ENCODE data around the gene TDRD12. TPM values are rescaled to one million over a fixed set of nuclear protein-coding genes. Genes with fewer than 3 reads are reported as not detected.

The TDRD12 gene
- polyA plus RNA-seq, 1 donor (not counting 4 experiments of a cell fraction or from before 2014, with no cell fraction given), result 0.04 TPM

DNA sequence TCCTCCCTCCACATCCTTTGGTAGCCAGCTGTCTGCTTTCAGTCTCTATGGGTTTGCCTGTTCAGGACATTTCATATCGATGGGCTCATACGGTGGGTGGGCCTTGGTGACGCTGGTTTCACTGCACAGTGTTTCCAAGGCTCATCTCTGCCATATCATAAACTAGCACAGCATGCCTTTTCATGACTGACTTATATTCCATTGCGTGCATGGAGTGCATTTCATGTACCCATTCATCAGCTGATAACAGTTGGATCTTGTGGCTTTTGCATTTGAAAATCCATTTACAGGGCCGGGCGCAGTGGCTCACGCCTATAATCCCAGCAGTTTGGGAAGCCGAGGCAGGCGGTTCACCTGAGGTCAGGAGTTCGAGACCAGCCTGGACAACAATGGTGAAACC is 69.9 kb downstream of the TDRD12 start:
- no peak overlapping the region for H3K27ac ChIP-seq (ENCODE audit: control insufficient read depth, insufficient read depth, low read length)
- FAIRE-seq (no peak), DNase-seq (ENCODE audit: low read depth, low spot score) (no peak)
- no peak overlapping the region for H3K4me3 ChIP-seq (ENCODE audit: control insufficient read depth in 2 of 3, extremely low read depth in 1 of 3, insufficient read depth in 2 of 3, low read depth in 1 of 3, low read length in 3 of 3)
- no peaks in the 10 kb centered on the region for H3K27me3 ChIP-seq (ENCODE audit: control insufficient read depth, extremely low read depth, insufficient read depth, low read length)
- no peaks in the 10 kb centered on the region for H3K9me1 ChIP-seq (ENCODE audit: control insufficient read depth, extremely low read depth, insufficient read depth, low read length)
- H2AFZ ChIP-seq (ENCODE audit: control insufficient read depth, low read length), result no peak overlapping the region
- no peaks in the 10 kb centered on the region for H3K4me1 ChIP-seq (ENCODE audit: control insufficient read depth, extremely low read depth, insufficient read depth, low read length)
- TF ChIP-seq EZH2 (IDR thresholded peaks at IDR 0.05; ENCODE audit: low read length), result no peak
- TF ChIP-seq, protein P1, sequence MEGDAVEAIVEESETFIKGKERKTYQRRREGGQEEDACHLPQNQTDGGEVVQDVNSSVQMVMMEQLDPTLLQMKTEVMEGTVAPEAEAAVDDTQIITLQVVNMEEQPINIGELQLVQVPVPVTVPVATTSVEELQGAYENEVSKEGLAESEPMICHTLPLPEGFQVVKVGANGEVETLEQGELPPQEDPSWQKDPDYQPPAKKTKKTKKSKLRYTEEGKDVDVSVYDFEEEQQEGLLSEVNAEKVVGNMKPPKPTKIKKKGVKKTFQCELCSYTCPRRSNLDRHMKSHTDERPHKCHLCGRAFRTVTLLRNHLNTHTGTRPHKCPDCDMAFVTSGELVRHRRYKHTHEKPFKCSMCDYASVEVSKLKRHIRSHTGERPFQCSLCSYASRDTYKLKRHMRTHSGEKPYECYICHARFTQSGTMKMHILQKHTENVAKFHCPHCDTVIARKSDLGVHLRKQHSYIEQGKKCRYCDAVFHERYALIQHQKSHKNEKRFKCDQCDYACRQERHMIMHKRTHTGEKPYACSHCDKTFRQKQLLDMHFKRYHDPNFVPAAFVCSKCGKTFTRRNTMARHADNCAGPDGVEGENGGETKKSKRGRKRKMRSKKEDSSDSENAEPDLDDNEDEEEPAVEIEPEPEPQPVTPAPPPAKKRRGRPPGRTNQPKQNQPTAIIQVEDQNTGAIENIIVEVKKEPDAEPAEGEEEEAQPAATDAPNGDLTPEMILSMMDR (optimal IDR thresholded peaks at IDR 0.05 in 1 of 3, IDR thresholded peaks at IDR 0.05 in 1 of 3, conservative IDR thresholded peaks at IDR 0.05 in 1 of 3; ENCODE audit: extremely low read depth in 1 of 3, insufficient read depth in 2 of 3, low read length in 3 of 3), result no peak
- H3K4me2 ChIP-seq (ENCODE audit: control insufficient read depth, extremely low read depth, insufficient read depth, low read depth, low read length), result no peak overlapping the region
- no peaks in the 10 kb centered on the region for H4K20me1 ChIP-seq (ENCODE audit: control insufficient read depth, extremely low read depth, insufficient read depth, low read length)
- H3K9me3 ChIP-seq (ENCODE audit: control insufficient read depth, low read depth, low read length), result no peaks in the 10 kb centered on the region
- dilution Hi-C loops (cut with MboI; ENCODE audit: extremely low pct_ligation_motif_present, low sequenced_read_pairs), result loop anchor here (25.0 kb wide), 1 partner anchor 98 kb away; no protein-coding TSS in a partner anchor
- no peaks in the 10 kb centered on the region for H3K79me2 ChIP-seq (ENCODE audit: control insufficient read depth, insufficient read depth, low read length)
- H3K36me3 ChIP-seq (ENCODE audit: control insufficient read depth in 2 of 2, extremely low read depth in 1 of 2, insufficient read depth in 2 of 2, low read length in 2 of 2), result no peaks in the 10 kb centered on the region
- H3K9ac ChIP-seq (ENCODE audit: control insufficient read depth, extremely low read depth, insufficient read depth, low read length), result no peak overlapping the region

DNA sequence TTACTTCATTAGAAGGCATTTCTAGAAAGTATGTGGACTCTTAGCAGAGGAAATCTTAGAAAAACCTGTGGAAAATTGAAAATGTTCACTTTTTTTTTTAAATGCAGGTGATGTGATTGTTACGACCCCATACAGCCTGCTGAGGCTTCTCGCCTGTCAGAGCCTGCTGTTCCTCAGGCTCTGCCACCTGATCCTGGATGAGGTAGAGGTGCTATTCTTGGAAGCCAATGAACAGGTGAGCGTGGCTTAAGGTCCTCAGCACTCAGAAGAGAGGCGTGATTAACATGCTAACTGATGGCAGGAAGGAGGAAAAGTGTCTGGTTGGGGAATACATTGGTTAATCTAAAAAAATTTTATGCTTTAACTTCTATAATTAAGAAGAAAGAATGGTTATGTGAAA is 78.6 kb downstream of the TDRD12 start:
- H2AFZ ChIP-seq (ENCODE audit: control insufficient read depth, low read length), result no peak overlapping the region
- no peak for TF ChIP-seq EZH2 (IDR thresholded peaks at IDR 0.05; ENCODE audit: low read length)
- TF ChIP-seq, protein P1 (optimal IDR thresholded peaks at IDR 0.05 in 1 of 3, IDR thresholded peaks at IDR 0.05 in 1 of 3, conservative IDR thresholded peaks at IDR 0.05 in 1 of 3; ENCODE audit: extremely low read depth in 1 of 3, insufficient read depth in 2 of 3, low read length in 3 of 3), result no peak
- H3K27me3 ChIP-seq (ENCODE audit: control insufficient read depth, extremely low read depth, insufficient read depth, low read length), result no peaks in the 10 kb centered on the region
- H3K27ac ChIP-seq (ENCODE audit: control insufficient read depth, insufficient read depth, low read length), result no peak overlapping the region
- H3K79me2 ChIP-seq (ENCODE audit: control insufficient read depth, insufficient read depth, low read length), result no peaks in the 10 kb centered on the region
- H3K9me1 ChIP-seq (ENCODE audit: control insufficient read depth, extremely low read depth, insufficient read depth, low read length), result no peaks in the 10 kb centered on the region
- H3K9ac ChIP-seq (ENCODE audit: control insufficient read depth, extremely low read depth, insufficient read depth, low read length), result no peak overlapping the region
- no peaks in the 10 kb centered on the region for H4K20me1 ChIP-seq (ENCODE audit: control insufficient read depth, extremely low read depth, insufficient read depth, low read length)
- H3K4me2 ChIP-seq (ENCODE audit: control insufficient read depth, extremely low read depth, insufficient read depth, low read depth, low read length), result no peak overlapping the region
- DNase-seq (ENCODE audit: low read depth, low spot score), result no peak
- no peaks in the 10 kb centered on the region for H3K4me1 ChIP-seq (ENCODE audit: control insufficient read depth, extremely low read depth, insufficient read depth, low read length)
- H3K4me3 ChIP-seq (ENCODE audit: control insufficient read depth in 2 of 3, extremely low read depth in 1 of 3, insufficient read depth in 2 of 3, low read depth in 1 of 3, low read length in 3 of 3), result no peak overlapping the region
- FAIRE-seq, result no peak
- H3K9me3 ChIP-seq (ENCODE audit: control insufficient read depth, low read depth, low read length), result no peaks in the 10 kb centered on the region
- dilution Hi-C loops (cut with MboI; ENCODE audit: extremely low pct_ligation_motif_present, low sequenced_read_pairs), result loop anchor here (25.0 kb wide), 1 partner anchor 89 kb away; no protein-coding TSS in a partner anchor
- no peaks in the 10 kb centered on the region for H3K36me3 ChIP-seq (ENCODE audit: control insufficient read depth in 2 of 2, extremely low read depth in 1 of 2, insufficient read depth in 2 of 2, low read length in 2 of 2)
